Stimulated activated CD8-positive, alpha-beta memory T cell treated with anti-CD3 and anti-CD28 coated beads, Interleukin-15, amount 100 ng/mL, for 4 hours (primary cell): Measurements from ENCODE around the gene MCM3AP.

Experiments
- DNase-seq, 2 donors: peaks; one replicate each; pipeline ENCODE4 v3.0.0-alpha.2; 2020; ENCODE audit warnings: low read depth in 2 of 2

Gene MCM3AP

GRCh38 chr21:46218906-46219590, 66.4 kb downstream of the MCM3AP start:
- no peak for DNase-seq

DNA sequence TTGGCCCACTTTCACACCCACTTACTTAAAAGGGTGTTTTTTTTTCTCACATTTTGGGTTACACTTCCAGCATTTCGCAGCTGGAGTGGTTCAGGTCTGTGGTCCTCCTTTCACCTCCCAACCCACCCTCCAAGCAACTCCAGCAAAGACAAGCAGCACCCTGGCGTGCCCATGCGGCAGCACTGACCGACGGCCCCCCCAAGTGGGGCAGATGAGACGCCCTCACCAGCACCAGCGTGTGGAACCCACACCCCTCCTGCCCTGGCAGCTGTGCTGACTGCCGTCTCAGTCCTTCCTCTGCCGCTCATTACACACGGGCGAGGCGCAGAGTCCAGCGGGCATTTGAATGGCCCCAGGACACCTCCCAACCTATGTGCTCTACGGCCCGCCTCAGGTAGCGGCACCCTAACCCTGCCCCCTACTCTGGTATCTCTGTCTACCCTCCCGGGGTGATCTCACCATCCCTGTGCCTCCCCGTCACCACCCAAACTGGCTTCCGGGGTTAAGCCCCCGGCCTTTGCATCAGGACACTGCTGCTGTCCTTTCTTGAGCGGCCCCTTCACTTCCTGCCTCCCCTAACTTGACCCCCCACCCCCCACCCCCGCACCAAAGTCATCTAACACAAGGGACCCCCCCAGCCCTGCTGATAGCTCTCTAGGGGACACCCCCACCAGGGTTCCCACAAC, 67.8 kb downstream of the MCM3AP start:
- no peak for DNase-seq

DNA sequence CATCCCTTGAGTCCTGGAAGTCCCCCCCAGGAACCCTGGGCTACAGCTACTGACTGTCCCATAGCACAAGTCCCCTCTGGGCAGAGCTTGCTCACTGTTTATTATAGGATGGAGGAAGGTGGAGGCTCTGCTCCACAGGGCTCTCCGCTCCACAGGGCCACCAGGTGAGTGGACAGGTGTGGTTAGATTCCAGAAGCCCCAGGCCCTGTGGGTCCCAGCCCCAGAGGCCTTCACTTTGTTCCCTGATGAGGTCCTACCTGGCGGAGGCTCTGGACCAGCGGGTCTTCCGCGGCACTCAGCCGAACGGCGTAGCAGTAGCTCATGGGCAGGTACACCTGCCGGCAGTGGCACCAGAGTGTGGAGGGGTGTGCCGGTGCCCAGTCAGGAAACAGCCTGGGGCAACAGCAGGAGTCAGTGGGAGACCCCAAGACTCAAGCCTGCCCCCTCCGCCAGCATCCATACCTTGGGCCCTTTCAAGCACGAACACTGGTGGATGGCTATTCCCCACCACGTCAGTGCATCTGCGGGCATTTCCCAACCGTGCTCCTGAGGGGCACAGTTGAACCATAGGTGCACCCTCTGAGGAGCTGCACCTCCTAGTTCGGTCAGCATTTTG, 69.2 kb downstream of the MCM3AP start:
- no peak for DNase-seq

DNA sequence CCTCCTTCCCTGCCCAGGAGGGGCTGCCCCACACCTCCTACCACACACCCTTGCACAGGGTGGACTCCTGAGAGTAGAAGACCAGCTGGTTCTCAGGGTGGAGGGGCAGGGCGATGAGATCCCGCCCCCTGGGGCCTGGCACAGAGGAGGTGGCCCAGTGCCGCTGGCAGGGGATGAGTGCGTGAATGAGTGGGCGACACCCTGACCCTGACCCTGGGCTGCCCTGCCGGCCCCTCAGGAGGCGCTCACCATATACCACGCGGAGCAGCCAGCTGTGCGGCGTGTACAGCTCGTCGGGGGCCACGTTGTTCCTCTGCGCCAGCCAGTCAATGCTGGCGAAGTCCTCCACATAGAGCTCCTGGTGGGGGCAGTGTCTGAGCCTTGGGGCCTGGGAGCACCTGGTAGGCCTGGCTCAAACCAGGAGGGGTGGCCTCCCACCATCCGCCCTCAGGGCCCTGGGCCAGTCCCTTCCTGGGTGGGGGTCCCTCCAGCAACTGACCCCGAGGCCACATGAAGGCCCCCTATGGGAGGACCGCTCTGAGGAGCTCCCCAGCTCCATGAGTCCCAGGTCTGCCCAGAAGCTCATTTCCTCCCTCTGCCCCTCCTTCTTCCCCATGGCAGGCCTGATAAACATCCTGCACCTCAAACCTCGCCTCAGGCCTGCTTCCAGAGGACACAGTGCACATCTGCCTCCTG, 69.8 kb downstream of the MCM3AP start:
- no peak for DNase-seq

GRCh38 chr21:46214478-46215340, 70.7 kb downstream of the MCM3AP start:
- no peak for DNase-seq

- DNase-seq, result no peak
Observed at GRCh38 chr21:46213620-46214286, 71.7 kb downstream of the MCM3AP start.

DNA sequence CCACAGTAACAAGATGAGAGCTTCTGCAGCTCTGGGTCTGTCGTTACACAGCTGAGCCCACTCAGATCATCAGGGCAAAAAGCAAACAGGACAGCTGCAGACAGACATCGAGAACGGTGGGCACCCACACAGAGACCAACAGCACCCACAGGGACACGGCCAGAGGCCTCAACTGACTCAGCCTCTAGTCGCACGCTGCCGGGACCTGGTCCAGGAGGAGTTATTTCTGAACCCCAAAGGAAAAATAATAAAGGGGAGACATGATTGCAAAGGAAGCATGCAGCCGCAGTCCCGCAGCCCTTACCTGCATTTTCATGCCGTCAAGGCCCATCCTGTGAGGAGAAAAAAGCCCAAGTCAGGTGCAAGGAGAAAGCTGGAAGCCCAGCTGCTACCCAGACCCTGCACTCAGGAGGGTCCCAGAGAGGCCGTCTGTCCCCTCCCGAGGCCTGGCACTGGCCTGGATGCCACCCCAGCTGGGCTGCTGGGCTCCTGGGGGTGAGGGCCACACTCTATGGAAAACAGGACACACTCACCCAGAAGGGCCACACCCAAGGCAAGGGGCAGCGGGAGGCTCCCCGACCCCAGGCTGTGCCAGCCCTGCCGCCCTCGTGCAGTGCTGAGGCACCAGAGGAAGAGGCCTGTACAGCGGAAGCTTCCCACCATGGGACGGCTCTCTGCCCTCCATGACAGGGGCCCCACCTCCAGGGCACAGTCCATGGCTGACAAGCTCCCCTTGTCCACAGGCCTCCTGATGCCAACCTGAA, 72.5 kb downstream of the MCM3AP start:
- DNase-seq, result no peak

DNA sequence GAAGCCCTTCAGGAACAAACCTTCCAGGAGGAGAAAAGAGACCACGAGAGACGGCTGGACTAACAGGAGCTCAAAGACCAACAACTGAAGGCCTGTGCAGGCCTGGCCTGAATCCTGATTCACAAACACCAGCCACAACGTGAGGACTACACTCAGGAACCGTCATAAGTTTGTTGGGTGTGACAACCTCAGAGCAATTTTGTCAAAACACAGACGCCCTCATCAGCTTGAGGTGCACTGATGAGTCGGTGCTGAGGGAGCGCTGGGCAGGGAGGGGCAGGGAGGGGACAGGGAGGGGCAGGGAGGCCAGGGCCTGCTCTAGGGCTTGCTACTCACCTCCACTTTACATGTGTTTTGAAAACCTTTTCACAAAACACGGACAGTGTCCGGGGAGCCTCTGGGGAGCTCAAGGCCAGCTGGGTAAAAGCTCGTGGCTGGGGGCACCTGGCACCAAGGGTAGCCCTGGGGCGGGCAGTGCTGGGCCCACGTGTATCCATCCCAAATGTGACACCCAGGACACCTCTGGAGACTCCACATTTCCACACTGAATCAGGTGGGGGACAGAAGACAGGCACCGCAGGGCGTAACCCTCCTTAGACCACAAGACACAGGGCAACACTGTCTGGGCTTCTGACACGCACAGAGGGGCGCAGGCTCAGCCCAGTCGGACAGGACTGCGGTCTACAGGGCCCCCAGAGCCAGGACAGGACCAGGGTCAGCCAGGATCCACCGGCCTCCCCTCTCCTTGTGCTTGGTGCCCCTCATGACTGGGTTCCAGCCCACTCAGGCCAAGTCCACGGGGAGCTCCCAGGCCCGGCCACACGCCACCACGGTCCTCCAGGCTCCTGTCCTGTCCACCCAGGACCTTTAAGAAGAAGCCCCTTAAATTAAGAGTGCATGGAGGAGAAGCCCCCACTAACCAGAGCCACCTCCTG, 73.4 kb downstream of the MCM3AP start:
- no peak for DNase-seq

DNA sequence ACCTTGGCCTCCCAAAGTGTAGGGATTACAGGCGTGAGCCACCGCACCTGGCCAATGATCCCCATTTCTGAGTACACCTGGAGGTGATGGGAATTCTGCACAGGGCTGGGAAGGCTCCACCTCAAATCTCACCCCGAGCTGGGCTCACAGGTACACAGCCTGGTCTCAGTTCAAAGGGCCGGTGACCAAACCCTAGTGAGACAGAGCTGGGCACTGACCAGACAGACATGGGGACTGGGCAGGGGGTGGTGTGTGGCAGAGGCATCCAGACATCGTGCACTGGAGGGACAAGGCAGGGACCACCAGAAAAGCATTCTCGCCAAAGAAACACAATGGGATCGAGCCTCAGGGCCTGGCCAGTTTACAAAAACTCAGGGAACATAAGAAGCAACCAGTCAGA, 74.0 kb downstream of the MCM3AP start:
- no peak for DNase-seq

GRCh38 chr21:46210378-46211136, 74.9 kb downstream of the MCM3AP start:
- DNase-seq, result no peak

- DNase-seq, result no peak
Observed at GRCh38 chr21:46208761-46209721, 76.4 kb downstream of the MCM3AP start.

- no peak for DNase-seq
Observed at GRCh38 chr21:46207920-46208591, 77.4 kb downstream of the MCM3AP start.

DNA sequence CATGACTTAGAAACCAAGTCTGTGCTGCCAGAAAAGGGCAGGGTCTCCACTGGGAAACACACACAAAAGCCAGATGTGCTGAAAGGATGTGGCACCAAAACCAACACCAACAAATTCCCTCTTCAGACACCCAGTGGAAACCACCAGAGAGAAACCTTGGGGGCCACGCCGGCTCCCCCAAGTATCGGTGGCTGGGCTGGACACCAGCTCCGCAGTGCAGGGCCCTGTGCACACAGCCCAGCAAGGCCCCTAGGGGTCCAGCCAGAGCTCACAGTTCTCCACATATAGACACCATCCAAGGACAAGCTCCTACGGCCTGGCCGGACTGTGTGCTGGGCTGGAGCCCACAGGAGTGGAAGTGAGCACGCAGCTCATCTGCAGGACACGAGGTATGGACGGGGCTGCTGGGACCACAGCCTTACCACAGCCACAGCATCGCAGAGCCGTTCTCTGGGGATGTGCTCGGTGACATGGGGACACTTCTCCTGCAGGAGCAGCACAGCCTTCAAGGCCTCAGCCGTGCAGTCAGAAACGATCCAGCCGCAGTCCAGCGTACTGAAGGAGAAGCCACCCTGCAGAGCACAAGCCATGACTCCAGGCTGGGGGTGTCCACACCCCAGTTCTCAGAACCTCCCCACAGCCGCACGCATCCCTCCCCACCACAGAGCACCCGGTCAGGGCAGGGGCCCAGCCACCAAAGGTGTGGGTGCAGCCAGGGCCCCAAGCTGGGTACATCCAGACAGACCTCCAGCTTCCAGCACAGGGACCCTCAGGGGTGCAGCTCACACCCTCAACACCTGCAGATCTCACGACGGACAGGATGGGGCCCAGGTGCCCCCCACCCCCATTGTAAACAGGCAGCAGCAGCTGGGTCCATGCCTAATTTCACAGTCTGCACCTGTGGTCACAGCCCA, 78.1 kb downstream of the MCM3AP start:
- DNase-seq, result no peak

GRCh38 chr21:46206163-46207005, 79.0 kb downstream of the MCM3AP start:
- no peak for DNase-seq

GRCh38 chr21:46205766-46206162, 79.6 kb downstream of the MCM3AP start:
- no peak for DNase-seq
